ENCODE data around the gene MAP3K7CL. TPM values are rescaled to one million over a fixed set of nuclear protein-coding genes. Genes with fewer than 3 reads are reported as not detected.

Gene MAP3K7CL
- total RNA-seq, 1 experiment from 2014 or later = 44.1 TPM

DNA sequence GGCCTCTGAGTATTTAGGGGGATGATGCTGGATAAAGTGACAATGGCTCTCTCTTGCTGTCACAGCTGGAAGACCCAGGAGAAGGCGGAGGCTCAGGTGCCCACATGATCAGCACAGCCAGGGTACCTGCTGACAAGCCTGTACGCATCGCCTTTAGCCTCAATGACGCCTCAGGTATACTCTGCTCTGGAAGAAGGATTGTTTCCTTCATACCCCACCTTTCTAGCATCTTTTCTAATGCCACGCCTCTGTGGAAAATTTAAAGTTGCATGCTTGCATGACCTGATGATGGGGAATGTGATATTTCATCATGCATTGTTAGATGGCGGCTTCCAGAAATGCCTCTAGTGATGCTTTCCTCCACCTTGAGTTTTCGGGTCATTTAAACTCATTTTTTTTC is 2.8 kb downstream of the MAP3K7CL start:
- no peak for DNase-seq (ENCODE audit: low read depth)

DNA sequence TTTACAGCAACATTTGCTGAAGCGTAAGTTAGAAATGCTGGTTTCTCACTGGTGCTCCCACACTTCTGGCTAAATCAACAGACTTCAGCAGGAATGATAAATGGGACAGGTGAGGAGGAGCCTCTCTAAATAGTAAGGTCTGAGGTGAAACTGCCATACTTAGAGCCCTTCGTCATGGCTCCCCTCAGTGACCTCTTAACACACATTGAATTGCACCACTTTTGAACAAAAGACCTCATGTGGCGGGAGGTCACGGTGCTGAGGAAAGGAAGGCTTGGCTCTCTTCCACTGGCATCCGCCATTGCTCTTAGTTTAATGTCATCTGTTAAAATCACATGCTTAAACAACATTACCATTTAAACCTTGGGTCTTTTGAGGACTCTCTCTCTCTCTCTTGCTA is 3.4 kb downstream of the MAP3K7CL start:
- DNase-seq (ENCODE audit: low read depth) = no peak

DNA sequence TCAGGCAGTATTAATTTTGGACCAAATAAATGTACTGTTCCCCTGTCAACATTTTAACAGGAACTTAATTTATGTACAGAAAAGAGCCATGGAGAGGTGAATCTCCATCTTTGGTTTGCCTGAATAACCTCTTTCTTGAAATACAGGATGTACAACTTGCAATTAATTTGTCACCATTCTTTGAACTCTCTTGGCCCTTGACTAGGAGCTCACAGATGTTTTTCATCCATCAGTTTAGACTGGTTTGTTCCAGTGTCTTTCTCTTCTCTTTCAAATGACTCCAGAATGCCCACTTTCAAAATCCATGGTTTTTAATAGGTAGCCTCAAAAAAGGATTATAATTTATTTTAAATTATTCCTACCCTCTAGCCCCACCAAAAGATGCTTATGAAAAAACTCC is 5.0 kb downstream of the MAP3K7CL start:
- DNase-seq (ENCODE audit: low read depth) = no peak

DNA sequence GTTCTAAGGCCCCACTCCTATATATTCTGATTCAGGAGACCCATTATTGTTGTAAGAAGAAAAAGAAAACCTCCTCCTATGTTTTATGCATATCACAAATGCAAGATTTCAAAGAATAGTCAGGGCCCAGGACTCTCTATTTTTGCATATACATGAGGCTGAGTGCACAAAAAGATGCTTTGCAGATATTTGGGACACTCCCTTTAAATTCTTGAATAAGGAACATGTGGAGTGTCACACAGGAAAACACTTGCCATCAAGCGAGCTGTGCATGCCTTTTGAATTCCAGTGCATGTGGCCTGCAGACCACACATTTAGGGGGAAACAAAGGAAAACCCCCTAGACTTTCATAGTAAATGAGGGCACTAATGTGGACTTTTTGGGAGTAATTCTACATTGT is 5.6 kb downstream of the MAP3K7CL start:
- no peak for DNase-seq (ENCODE audit: low read depth)

DNA sequence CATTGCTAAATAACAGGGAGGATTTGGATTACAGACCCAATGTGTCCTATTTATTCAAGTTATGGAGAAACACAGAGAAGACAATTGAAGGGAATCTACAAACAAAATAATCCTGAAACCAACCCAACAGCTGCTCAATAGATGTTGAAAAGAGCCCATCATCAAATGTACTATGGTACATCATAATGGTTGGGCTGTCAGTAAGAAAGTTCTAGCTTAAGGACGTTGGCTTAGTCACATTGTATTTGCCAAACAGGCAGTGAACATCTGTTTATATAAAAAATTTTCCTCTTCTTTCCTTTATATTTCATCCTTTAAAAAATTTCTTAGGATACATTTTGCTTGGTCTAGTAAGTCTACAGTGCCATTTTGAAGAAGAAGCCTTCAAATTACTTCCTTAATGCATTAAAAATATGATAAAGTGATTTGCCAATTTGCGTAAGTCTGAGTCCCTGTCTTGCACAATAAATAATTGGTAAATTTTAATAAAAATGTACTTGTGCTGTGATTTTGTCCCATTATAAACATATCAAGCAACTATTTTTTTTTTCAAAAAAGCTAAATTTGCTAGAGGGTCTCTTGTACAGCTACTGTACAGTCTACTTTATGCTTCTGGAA is 14.4 kb downstream of the MAP3K7CL start:
- DNase-seq (ENCODE audit: low read depth) = peak; percentile 86

DNA sequence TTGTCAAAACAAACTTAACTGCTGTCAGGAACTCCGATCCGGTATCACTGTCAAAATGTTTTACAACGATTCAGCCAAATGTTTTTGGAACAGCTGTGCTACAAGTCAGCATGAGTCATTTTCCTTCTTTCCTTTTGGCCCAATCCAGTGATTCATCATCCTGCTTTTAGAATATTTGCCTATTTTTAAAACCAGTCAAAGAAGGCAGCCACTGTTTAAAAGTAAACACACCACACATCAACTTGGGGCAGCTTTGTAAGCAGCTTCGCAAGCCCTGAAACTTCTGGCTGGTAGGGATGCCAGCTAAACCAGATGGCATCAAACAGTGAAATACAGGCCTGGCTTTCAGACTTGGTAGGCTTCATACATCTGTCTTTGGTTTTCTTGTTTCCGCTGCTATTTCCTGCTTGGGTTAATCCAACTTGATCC is 14.9 kb downstream of the MAP3K7CL start:
- DNase-seq (ENCODE audit: low read depth) = peak; percentile 99

DNA sequence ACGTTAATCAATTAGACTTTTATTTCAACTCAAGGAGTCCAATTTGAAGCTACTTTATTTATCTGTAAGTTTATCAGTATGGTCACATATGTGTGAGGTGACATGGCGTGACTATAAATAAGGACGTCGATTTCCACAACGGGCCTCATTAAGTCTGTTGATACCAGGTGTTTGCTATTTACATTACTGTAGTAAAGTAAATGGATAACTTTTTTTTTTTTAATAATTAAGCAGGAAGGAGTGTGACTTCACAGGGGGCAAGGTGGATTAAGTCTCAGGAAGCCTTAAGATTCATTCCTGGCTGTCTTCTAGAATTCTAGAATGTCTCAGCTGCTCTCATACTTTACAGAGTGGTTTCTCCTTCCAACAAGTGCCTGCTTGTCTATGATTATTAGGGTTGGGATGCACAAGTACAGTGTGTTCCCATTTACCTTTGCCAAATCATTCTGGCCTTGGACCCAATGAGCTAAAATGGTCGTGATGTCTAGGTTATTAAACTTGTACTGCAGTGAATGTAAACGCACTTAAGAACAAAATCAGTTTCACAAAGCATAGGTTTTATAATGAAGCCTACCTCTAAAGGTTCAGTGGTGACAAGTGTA is 15.5 kb downstream of the MAP3K7CL start:
- DNase-seq (ENCODE audit: low read depth) = peak; percentile 58

DNA sequence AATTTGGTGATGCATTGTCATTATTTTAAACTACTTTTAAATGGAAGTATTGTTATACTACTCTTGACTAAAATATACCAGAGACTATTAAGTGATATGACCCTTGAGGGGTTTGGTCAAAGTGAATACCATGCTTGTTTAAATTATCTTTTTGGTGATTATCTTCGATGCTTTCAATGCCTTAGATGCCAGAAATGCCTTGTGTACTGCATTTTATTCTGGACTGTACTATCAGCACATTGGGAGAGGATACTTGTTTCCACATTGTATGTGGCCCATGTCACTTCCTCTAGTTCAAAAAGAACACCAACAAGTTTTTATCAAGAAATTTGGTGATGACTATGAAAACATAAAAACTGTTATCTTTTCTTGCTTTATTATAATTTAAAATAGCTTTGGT is 16.3 kb downstream of the MAP3K7CL start:
- DNase-seq (ENCODE audit: low read depth) = no peak

DNA sequence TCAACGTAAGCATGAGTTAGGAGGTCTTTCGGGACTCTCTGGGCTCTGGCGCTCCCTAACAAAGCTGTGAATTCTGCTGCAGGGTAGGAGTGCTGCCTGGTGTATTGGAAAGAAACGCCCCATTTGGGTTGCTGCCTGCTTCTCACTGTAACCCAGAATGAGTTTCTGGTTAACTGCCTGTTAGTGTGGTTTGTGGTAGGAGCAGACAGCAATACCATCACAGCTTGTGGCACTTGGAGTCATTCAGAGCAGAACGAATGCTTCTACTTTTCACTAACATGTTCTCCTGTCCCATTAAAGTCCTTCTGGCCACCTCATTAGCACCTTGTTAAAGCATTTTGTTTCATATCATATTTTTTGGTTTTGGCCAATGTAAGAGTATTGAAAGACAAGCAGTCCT is 18.1 kb downstream of the MAP3K7CL start:
- DNase-seq (ENCODE audit: low read depth) = peak; percentile 96

DNA sequence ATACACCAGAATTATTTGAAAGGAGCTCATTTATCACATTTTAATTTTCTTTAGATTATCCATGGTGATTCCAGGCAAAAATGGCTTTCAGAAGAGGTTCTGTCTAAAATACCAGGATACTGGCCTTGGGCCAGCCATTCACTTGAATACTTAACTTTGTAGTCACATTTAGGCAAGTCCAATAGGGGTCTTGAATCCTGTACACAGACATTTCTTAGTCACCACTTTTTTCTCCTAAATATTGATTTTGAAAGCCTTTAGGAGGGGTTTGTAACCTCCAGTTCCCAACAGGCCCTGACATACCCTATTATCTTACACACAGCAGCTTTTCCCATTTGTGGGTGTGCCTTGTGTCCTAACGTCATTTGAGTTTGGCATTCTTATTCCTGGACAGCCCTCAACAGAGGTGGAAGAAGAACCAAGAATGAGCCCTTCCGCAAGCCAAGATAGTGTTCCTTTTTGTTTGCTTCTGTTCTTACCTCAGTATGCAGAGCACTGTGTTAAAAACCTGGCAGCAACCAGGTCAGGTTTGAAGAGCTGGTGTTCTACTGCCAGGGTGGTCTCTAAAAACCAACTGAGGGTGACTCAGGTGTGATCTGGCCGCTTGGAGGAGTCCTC is 19.5 kb downstream of the MAP3K7CL start:
- peak; percentile 47 for DNase-seq (ENCODE audit: low read depth)

DNA sequence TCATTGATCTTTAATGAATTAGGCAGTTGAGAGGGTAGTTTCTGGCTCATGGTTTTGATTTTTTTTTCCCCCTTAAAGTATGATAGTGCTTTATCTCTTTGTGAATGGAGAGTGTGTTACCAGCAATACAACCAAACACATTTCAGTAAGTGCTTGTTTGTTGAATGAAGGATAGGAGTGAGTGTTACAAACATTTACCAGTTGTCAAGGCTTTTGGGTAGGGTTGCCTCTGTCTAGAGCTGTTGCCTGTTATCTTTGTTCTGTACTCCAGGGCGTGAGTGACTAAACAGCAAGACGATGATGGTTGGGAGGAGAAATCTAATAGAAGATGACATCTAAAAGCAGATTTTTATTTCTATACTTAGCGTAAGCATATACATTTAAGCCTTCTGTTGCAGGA is 21.5 kb downstream of the MAP3K7CL start:
- DNase-seq (ENCODE audit: low read depth) = no peak

DNA sequence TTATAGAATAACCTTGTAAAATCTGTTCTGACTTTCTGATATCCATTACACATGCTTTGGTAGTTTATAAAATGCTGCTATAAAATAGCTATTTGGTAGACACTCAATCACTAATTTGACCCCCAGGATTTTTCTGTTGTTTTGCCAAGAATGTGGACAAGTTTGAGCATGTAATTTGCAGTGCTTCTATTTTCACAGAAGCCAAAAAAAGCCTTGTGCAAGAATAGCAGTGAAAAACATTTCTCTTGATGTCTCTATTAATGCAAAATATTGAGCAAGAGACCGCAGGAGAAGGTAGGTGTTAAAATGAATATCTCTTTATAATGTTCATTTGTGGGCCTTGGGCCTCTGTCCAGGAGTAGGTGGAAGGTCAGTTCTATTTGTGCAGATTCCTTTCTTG is 22.5 kb downstream of the MAP3K7CL start:
- DNase-seq (ENCODE audit: low read depth) = no peak

DNA sequence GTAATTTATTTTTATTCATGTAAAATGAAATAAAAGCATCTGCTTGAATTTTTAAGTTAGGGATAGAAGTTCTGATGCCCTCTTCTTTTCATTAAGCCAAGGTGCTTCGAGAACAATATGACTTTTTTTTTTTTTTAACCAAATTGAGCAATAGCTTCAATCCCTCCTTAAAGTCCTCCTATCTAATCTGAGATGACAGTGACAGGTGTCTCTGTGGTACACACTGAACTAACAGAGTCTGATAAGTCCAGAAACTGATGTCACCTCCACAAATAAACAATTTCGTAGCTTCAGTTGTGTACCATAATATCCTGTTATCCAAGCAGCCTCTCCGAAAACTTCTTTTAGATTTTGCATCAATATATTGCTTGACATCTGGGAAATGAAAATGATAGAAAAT is 23.8 kb downstream of the MAP3K7CL start:
- DNase-seq (ENCODE audit: low read depth) = no peak

DNA sequence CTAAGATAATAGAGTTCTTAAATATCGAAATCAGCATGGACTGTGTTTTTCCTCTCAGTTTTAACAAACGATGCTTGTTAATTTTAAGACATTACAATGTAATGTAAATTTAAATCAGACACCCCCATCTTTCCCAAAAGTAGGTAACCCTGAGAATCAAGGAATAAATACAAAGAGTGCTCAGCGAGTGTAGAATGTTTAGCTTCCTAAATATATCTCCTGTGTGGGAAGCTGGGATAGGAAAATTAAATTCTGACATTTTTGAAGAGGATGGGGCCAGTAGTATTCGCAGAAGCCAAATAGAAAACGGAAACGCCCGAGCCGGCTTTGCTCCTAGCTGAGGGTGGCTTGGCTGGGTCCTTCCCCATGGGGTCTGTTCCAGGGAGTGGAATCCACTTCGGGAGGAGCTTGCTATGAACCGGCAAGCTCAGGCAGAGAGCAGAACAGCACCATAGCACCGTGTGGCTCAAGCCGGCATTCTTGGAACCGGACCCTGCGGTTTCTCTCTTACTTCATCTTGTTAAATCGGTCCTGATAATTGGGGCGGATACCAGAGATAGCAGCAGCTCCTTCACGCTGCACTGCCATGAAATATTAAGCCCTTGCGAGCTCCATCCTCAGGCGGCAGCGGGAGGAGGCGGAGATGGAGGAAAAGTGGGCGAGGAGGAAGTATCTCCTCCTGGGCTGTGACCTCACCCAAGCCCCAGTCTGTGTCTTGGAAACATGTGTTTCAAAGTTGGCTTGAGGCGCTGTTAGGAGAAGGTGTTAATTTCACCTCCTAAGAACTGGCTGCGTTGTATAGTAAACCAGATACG is 24.9 kb downstream of the MAP3K7CL start:
- DNase-seq (ENCODE audit: low read depth) = peak; percentile 51

DNA sequence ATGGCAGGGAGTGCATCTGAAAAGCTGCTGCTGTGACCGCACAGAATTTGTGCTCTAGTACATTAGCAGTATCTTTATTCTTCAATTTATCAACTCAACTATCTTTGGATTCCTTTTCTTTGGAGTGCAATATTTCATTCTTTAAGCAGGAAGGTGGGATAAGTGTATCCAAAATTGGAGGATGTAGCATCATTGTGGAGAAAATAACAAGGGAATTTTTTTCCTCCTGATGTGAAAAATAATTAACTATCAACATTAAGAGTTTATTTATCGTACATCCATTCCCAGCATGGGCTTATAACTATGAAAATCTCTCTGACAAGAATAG is 25.5 kb downstream of the MAP3K7CL start:
- DNase-seq (ENCODE audit: low read depth) = no peak

DNA sequence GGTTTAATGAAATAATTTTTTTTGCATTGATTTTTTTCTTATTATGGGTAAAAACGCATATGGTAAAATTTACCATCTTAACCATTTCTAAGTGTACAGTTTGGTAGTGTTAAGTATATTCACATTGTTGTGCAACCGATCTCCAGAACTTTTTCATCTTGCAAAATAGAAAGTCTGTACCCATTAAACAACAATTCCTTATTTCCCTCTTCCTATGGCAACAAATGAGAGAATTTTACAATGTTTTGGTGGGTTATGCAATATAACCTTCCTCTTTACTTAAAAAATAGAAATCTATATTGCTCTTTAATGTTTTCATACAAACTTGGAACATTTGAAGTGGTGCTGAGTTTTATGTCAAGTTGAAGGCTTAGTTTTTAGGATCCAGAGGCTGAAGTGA is 26.6 kb downstream of the MAP3K7CL start:
- DNase-seq (ENCODE audit: low read depth) = no peak

DNA sequence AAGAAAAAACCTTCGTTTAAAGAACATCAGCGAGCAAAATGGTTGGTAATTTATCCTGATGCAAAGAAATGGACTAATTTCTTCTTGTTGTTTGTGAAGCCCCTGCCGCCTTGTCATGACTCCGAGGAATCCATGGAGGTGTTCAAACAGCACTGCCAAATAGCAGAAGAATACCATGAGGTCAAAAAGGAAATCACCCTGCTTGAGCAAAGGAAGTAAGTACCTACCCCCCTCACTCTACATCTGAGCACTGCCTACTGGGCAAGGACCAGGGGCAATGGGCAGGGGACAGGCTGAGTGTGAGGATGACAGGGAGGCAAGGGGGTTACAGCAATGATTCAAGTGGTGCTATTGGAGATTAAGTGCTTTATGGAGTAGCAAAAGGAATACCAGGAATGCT is 29.4 kb downstream of the MAP3K7CL start:
- no peak for DNase-seq (ENCODE audit: low read depth)

DNA sequence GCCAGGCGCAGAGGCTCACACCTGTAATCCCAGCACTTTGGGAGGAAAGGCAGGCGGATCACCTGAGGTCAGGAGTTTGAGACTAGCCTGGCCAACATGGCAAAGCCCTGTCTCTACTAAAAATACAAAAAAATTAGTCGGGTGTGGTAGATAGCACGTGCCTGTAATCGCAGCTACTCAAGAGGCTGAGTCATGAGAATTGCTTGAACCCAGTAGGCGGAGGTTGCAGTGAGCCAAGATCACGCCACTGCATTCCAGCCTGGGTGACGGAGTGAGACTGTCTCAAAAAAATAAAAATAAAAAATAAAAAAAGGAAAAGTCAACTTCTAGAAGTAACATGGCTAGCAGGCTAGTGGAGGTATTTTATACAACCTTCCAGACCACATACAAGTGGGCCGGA is 32.4 kb downstream of the MAP3K7CL start:
- DNase-seq (ENCODE audit: low read depth) = peak; percentile 87

DNA sequence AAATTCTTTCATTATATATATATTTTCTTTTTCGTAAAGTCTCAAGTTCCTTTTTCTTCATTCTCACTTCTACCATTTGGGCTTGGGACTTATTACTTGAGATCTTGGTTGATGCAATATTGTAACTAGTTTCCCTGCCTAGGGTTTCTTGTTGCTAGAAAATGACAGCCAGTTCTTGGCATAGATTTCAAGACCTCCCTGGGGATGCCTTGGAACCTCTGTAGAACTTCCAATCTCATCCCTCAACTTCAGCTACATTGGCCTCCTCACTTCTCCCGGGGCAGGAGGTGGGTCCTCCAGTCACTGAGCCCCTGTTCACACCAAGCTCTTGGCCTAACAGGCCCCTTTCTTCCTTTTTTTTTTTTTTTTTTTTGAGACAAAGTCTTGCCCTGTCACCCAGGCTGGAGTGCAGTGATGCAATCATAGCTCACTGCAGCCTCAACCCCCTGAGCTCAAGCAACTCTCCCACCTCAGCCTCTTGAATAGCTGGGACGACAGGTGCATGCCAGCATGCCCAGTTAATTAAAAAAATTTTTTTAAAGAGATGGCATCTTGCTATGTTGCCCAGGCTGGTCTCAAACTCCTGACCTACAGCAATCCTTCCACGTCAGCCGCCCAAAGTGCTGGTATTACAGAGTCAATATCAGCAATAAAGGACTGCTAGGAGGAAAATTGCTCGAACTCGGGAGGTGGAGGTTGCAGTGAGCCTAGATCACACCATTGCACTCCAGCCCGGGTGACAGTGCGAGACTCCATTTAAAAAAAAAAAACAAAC is 33.1 kb downstream of the MAP3K7CL start:
- no peak for DNase-seq (ENCODE audit: low read depth)

DNA sequence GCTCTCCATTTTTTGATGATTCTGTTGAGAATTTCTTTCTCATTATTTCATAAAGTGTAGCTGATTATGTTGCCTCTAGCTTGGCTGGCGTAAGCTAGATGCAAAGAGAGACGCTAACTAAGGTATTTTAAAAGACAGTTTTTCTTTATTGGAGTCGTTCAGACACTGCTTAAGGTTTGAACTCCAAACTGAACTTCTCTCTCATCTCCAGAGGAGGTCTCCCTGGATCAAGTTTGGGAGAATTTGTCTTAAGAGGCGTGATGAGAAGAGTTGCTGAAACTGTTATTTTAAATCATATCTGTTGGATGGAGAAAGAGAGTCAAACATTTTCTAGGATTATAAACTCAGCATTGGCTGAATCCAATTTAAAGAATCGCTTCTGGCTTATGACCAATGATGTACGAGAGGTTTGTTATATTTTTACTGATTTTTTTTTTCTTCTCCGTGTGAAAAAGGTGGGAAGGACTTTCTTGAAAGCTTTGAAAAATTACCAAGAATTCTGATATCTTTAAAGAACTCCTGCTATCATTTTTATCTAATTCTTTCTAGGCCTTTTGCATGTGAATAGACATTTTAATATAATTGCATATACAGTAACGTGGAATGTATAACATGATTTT is 34.0 kb downstream of the MAP3K7CL start:
- peak; percentile 83 for DNase-seq (ENCODE audit: low read depth)

DNA sequence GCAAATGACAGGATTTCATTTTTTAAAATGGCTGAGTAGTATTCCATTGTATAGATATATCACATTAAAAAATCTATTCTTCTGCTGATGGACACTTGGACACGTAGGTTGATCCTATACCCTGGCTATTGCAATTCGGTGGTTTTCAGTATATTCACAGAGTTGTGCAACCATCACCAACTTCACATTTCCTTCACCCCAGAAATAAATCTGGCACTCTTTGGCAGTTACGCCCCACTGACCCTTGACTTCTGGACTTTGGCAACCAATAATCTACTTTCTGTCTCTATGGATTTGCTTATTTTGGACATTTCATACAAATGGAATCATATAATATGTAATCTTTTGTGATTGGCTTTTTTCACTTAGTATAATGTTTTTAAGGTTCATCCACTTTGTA is 35.9 kb downstream of the MAP3K7CL start:
- DNase-seq (ENCODE audit: low read depth) = no peak
